HCT116 (cell line): Measurements from ENCODE around the gene SPAG6. TPM values are rescaled to one million over a fixed set of nuclear protein-coding genes. Genes with fewer than 3 reads are reported as not detected.

Experiments used
- ATAC-seq: fragments of 200-7000 bp; cut with Tn5 transposase; 2 replicates; pipeline ENCODE4 v1.9.1; 2020; ENCODE audit warnings: mild to moderate bottlenecking, moderate library complexity
- BruUV-seq: library from RNA; stranded (reverse); fragments of 400-500 nt; replicated peaks from 2 replicates; lab custom pipeline; 2021; lab: Mats Ljungman, UMichigan
- CTCF ChIA-PET: fragments of 300-600 bp; sonication (Branson Sonifier 250); formaldehyde crosslinking; loops from one replicate; lab custom pipeline; 2021; ENCODE audit warnings: antibody characterized with exemption; lab: Charles Lee
- POLR2A ChIA-PET: fragments of 300-600, 350-600 bp; sonication (Branson Sonifier 250); formaldehyde crosslinking; loops from one replicate; lab custom pipeline; 2021; ENCODE audit warnings: antibody characterized with exemption; lab: Charles Lee
- RAD21 ChIA-PET, 2 experiments: fragments of 300-600 bp; sonication (Branson Sonifier 250); formaldehyde crosslinking; loops; one replicate each; lab custom pipeline; 2023; ENCODE audit warnings: low total read pairs in 2 of 2; ENCODE audit not compliant: uncharacterized antibody in 2 of 2, unreplicated experiment in 2 of 2, low non-redundant PET in 1 of 2; lab: Charles Lee
- DNase-seq: peaks from one replicate; pipeline ENCODE4 v3.0.0-alpha.2; 2010; ENCODE audit warnings: low read depth, low spot score
- H2AFZ ChIP-seq: fragments of 200-600 bp; shearing (Covaris generic), sonication (generic); 2 replicates; pipeline ENCODE4 v1.6.1; 2017; ENCODE audit warnings: low read depth, mixed run types, mixed read lengths, antibody characterized with exemption, low read length; ENCODE audit not compliant: poor library complexity, severe bottlenecking
- H3K27ac ChIP-seq: 2 replicates; pipeline ENCODE4 v1.5.1; 2012; ENCODE audit warnings: low read depth, low read length
- H3K27me3 ChIP-seq: fragments of 200-600 bp; sonication (generic); 2 replicates; pipeline ENCODE4 v1.6.1; 2016; ENCODE audit warnings: mixed run types, low read length, mixed read lengths; ENCODE audit not compliant: insufficient read depth
- H3K36me3 ChIP-seq, 2 experiments: fragments of 200-500 bp in 1 of 2; fragments of 200-600 bp in 1 of 2; sonication (Bioruptor generic) in 1 of 2; sonication (generic) in 1 of 2; 2 replicates each; pipeline versions ENCODE4 v1.5.1 to v1.6.1; 2014 to 2016; ENCODE audit warnings: low read length in 2 of 2, inconsistent platforms in 1 of 2, mixed read lengths in 1 of 2, mixed run types in 1 of 2; ENCODE audit not compliant: insufficient read depth in 2 of 2, control insufficient read depth in 1 of 2
- H3K4me1 ChIP-seq, 2 experiments: fragments of 200-600 bp in 1 of 2; sonication (generic) in 1 of 2; 2 replicates each; pipeline versions ENCODE4 v1.5.1 to v1.6.1; 2012 to 2017; ENCODE audit warnings: low read length in 2 of 2, inconsistent platforms in 1 of 2, mild to moderate bottlenecking in 1 of 2, mixed read lengths in 1 of 2, mixed run types in 1 of 2, moderate library complexity in 1 of 2; ENCODE audit not compliant: insufficient read depth in 2 of 2, control insufficient read depth in 1 of 2
- H3K4me2 ChIP-seq: fragments of 200-600 bp; sonication (generic); 2 replicates; pipeline ENCODE4 v1.6.1; 2017; ENCODE audit warnings: mixed run types, low read length, mixed read lengths
- H3K4me3 ChIP-seq, 2 experiments: fragments of 200-600 bp in 1 of 2; sonication (generic) in 1 of 2; replicated peaks in 1 of 2; 2 replicates each; pipeline ENCODE4 v1.5.1; 2011 to 2016; ENCODE audit warnings: low read length in 2 of 2, control low read depth in 1 of 2, low read depth in 1 of 2, mild to moderate bottlenecking in 1 of 2, mixed read lengths in 1 of 2, mixed run types in 1 of 2
- H3K79me2 ChIP-seq: fragments of 200-600 bp; sonication (generic); 2 replicates; pipeline ENCODE4 v1.6.1; 2017; ENCODE audit warnings: mild to moderate bottlenecking, mixed run types, low read length, moderate library complexity, mixed read lengths; ENCODE audit not compliant: insufficient read depth
- H3K9ac ChIP-seq: fragments of 200-600 bp; sonication (generic); 2 replicates; pipeline ENCODE4 v1.6.1; 2016; ENCODE audit warnings: low read length, mixed read lengths
- H3K9me2 ChIP-seq: fragments of 200-600 bp; sonication (generic), shearing (Covaris generic); 2 replicates; pipeline ENCODE4 v1.6.1; 2017; ENCODE audit warnings: mixed run types, mild to moderate bottlenecking, moderate library complexity; ENCODE audit not compliant: insufficient read depth
- H3K9me3 ChIP-seq, 2 experiments: fragments of 200-500 bp in 1 of 2; fragments of 200-600 bp in 1 of 2; sonication (Bioruptor generic) in 1 of 2; sonication (generic) in 1 of 2; 2 replicates each; pipeline ENCODE4 v1.6.1; 2014 to 2017; ENCODE audit warnings: low read length in 2 of 2, mixed read lengths in 2 of 2, inconsistent platforms in 1 of 2, low read depth in 1 of 2, mild to moderate bottlenecking in 1 of 2, mixed run types in 1 of 2, moderate library complexity in 1 of 2; ENCODE audit not compliant: control insufficient read depth in 1 of 2, insufficient read depth in 1 of 2
- H4K20me1 ChIP-seq: fragments of 200-600 bp; sonication (generic), shearing (Covaris generic); 2 replicates; pipeline ENCODE4 v1.6.1; 2017; ENCODE audit warnings: mixed run types, mild to moderate bottlenecking, moderate library complexity; ENCODE audit not compliant: insufficient read depth
- CEBPB ChIP-seq: IDR thresholded peaks from 2 replicates; pipeline ENCODE4 v1.6.1; 2012; ENCODE audit warnings: low read depth
- CTCF ChIP-seq, 3 experiments: fragments of 200-600 bp in 1 of 3; sonication (generic) in 1 of 3; IDR thresholded peaks in 2 of 3; conservative IDR thresholded peaks in 1 of 3; 2 replicates each; pipeline ENCODE4 v1.5.1; 2012 to 2017; ENCODE audit warnings: low read depth in 2 of 3, low read length in 2 of 3, antibody characterized with exemption in 1 of 3, borderline replicate concordance in 1 of 3, control low read depth in 1 of 3, mild to moderate bottlenecking in 1 of 3, mixed read lengths in 1 of 3, mixed run types in 1 of 3, moderate library complexity in 1 of 3; ENCODE audit not compliant: insufficient read depth in 1 of 3
- EGR1 ChIP-seq: IDR thresholded peaks from 2 replicates; pipeline ENCODE4 v1.6.1; 2012; ENCODE audit warnings: low read depth
- ELF1 ChIP-seq: IDR thresholded peaks from 2 replicates; pipeline ENCODE4 v1.6.1; 2012; ENCODE audit warnings: low read depth, borderline replicate concordance
- EZH2 ChIP-seq: fragments of 200-600 bp; sonication (generic); IDR thresholded peaks from 2 replicates; pipeline ENCODE4 v1.6.1; 2017; ENCODE audit warnings: antibody characterized with exemption, mixed run types
- EZH2phosphoT487 ChIP-seq: fragments of 200-600 bp; IDR thresholded peaks from 2 replicates; pipeline ENCODE4 v1.6.1; 2018; ENCODE audit warnings: antibody characterized with exemption, borderline replicate concordance
- FOSL1 ChIP-seq: IDR thresholded peaks from 2 replicates; pipeline ENCODE4 v1.6.1; 2012; ENCODE audit warnings: low read depth
- POLR2A ChIP-seq: IDR thresholded peaks from 2 replicates; pipeline ENCODE4 v1.7.0; 2011; ENCODE audit warnings: borderline replicate concordance; ENCODE audit not compliant: insufficient read depth, insufficient read length; ENCODE audit errors: extremely low read depth
- POLR2AphosphoS5 ChIP-seq: IDR thresholded peaks from 2 replicates; pipeline ENCODE4 v1.6.1; 2011; ENCODE audit warnings: mild to moderate bottlenecking, low read depth, low read length, moderate library complexity
- RAD21 ChIP-seq: IDR thresholded peaks from 2 replicates; pipeline ENCODE4 v1.6.1; 2012; ENCODE audit warnings: low read depth, mild to moderate bottlenecking
- REST ChIP-seq: IDR thresholded peaks from 2 replicates; pipeline ENCODE4 v1.6.1; 2012; ENCODE audit warnings: low read depth
- SIN3A ChIP-seq: IDR thresholded peaks from 2 replicates; pipeline ENCODE4 v1.6.1; 2012; ENCODE audit warnings: low read depth
- SP1 ChIP-seq: IDR thresholded peaks from 2 replicates; pipeline ENCODE4 v1.6.1; 2012; ENCODE audit warnings: low read depth
- SRF ChIP-seq: IDR thresholded peaks from 2 replicates; pipeline ENCODE4 v1.6.1; 2012; ENCODE audit warnings: low read depth
- TCF7L2 ChIP-seq: IDR thresholded peaks from 2 replicates; pipeline ENCODE4 v1.7.0; 2011; ENCODE audit warnings: borderline replicate concordance, inconsistent platforms; ENCODE audit not compliant: insufficient read depth, insufficient read length; ENCODE audit errors: extremely low read depth
- YY1 ChIP-seq: IDR thresholded peaks from 2 replicates; pipeline ENCODE4 v1.6.1; 2011; ENCODE audit warnings: low read length, low read depth, moderate library complexity, mild to moderate bottlenecking; ENCODE audit not compliant: insufficient replicate concordance; ENCODE audit errors: extremely low read depth
- ZBTB33 ChIP-seq: IDR thresholded peaks from 2 replicates; pipeline ENCODE4 v1.6.1; 2011; ENCODE audit warnings: mild to moderate bottlenecking, low read length, moderate library complexity; ENCODE audit not compliant: insufficient replicate concordance; ENCODE audit errors: extremely low read depth
- ZNF274 ChIP-seq: fragments of 200-500 bp; sonication (Bioruptor generic); IDR thresholded peaks from 2 replicates; pipeline ENCODE4 v1.6.1; 2014; ENCODE audit warnings: mild to moderate bottlenecking, low read depth, low read length, inconsistent platforms
- intact Hi-C: fragments of 100-400 bp; cut with micrococcal nuclease; formaldehyde crosslinking; loops from 2 replicates; pipeline ENCODE4 v1.10.0; 2022
- total RNA-seq: library from RNA; stranded (reverse); gene quantifications from one replicate; pipeline ENCODE4 v1.2.1, GENCODE V29; 2021; ENCODE audit not compliant: unreplicated experiment
- TF ChIP-seq, protein P1 (sequence below): IDR thresholded peaks from 2 replicates; pipeline ENCODE4 v1.6.1; 2012

The SPAG6 gene
- total RNA-seq, 1 experiment from 2014 or later = not detected

GRCh38 chr10:22321156-22321923, 24.0 kb upstream of the SPAG6 start:
- no peaks in the 10 kb centered on the region for H3K9me2 ChIP-seq
- H2AFZ ChIP-seq = no peak overlapping the region
- H3K9me3 ChIP-seq = no peaks in the 10 kb centered on the region
- H3K36me3 ChIP-seq = no peaks in the 10 kb centered on the region
- ATAC-seq (peak; percentile 46), DNase-seq (no peak)
- intact Hi-C loops = loop anchor here (5.0 kb wide), 1 partner anchor 319 kb away; the partner anchor contains the start of gene DNAJC1
- H3K4me3 ChIP-seq = peak overlapping the region; percentile 59 to 76
- H3K27me3 ChIP-seq = peaks cover 25% of the 10 kb centered on the region
- H3K4me2 ChIP-seq = peak overlapping the region; percentile 81
- peaks cover 55% of the 10 kb centered on the region for H3K79me2 ChIP-seq
- H3K4me1 ChIP-seq = peaks cover 11 to 56% of the 10 kb centered on the region in 2 experiments; a peak in 3 of 4 replicates
- peak overlapping the region; percentile 53; the same call in 1 of the 2 replicates for H3K27ac ChIP-seq
- ChIA-PET POLR2A (no interaction called here), RAD21 (no interaction called here), CTCF (no interaction called here)
- peak overlapping the region; percentile 81 for H3K9ac ChIP-seq
- no TSS peak for BruUV-seq
- peaks cover 20% of the 10 kb centered on the region; the same call in 1 of the 2 replicates for H4K20me1 ChIP-seq
- TF ChIP-seq RAD21 (no peak), ZBTB33 (no peak), YY1 (peak; percentile 70), SRF (no peak), ELF1 (no peak), ZNF274 (no peak), EZH2 (no peak), REST (no peak), POLR2A (no peak), SP1 (no peak), FOSL1 (no peak), EGR1 (peak; percentile 83), POLR2AphosphoS5 (peak; percentile 63), EZH2phosphoT487 (no peak), SIN3A (0 out of 2 replicates have a peak, but pooled peaks have one; percentile 31), TCF7L2 (no peak), CTCF (IDR thresholded peaks at IDR 0.05 in 2 of 3, conservative IDR thresholded peaks at IDR 0.05 in 1 of 3; ENCODE audit: borderline replicate concordance in 1 of 3, insufficient read depth in 1 of 3, low read depth in 2 of 3, low read length in 2 of 3) (no peak), CEBPB (no peak)
- TF ChIP-seq, protein P1, sequence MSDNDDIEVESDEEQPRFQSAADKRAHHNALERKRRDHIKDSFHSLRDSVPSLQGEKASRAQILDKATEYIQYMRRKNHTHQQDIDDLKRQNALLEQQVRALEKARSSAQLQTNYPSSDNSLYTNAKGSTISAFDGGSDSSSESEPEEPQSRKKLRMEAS = no peak
